HG03457 (cell line): Measurements from ENCODE around the gene CNTN4.

Experiments used
- ATAC-seq: cut with Tn5 transposase; IDR thresholded peaks from one replicate; pipeline ENCODE4 v1.9.1; 2021; ENCODE audit warnings: moderate number of reproducible peaks; ENCODE audit not compliant: unreplicated experiment

The CNTN4 gene

GRCh38 chr3:3013317-3014052, 914.8 kb downstream of the CNTN4 start:
- ATAC-seq: no peak

- peak; percentile 79 for ATAC-seq
Observed at GRCh38 chr3:3015185-3016089, 916.8 kb downstream of the CNTN4 start.

GRCh38 chr3:3016226-3016625, 917.6 kb downstream of the CNTN4 start:
- ATAC-seq: no peak

GRCh38 chr3:3020209-3020608, 921.5 kb downstream of the CNTN4 start:
- ATAC-seq: no peak

- ATAC-seq: no peak
Observed at GRCh38 chr3:3023111-3023745, 924.6 kb downstream of the CNTN4 start.

- peak; percentile 94 for ATAC-seq
Observed at GRCh38 chr3:3027976-3028567, 929.4 kb downstream of the CNTN4 start.

- no peak for ATAC-seq
Observed at GRCh38 chr3:3031326-3031725, 932.7 kb downstream of the CNTN4 start.

- ATAC-seq: no peak
Observed at GRCh38 chr3:3037156-3037555, 938.5 kb downstream of the CNTN4 start.

GRCh38 chr3:3038201-3038991, 939.7 kb downstream of the CNTN4 start:
- peak; percentile 57 for ATAC-seq

GRCh38 chr3:3053974-3054373, 955.3 kb downstream of the CNTN4 start:
- no peak for ATAC-seq

GRCh38 chr3:3059645-3060044, 961.0 kb downstream of the CNTN4 start:
- no peak for ATAC-seq

- ATAC-seq: no peak
Observed at GRCh38 chr3:3064297-3064696, 965.6 kb downstream of the CNTN4 start.

- no peak for ATAC-seq
Observed at GRCh38 chr3:3065876-3066275, 967.2 kb downstream of the CNTN4 start.

- ATAC-seq: no peak
Observed at GRCh38 chr3:3066378-3066777, 967.7 kb downstream of the CNTN4 start.

- ATAC-seq: no peak
Observed at GRCh38 chr3:3066910-3067309, 968.2 kb downstream of the CNTN4 start.

- ATAC-seq: no peak
Observed at GRCh38 chr3:3068358-3068881, 969.8 kb downstream of the CNTN4 start.

- no peak for ATAC-seq
Observed at GRCh38 chr3:3069723-3070122, 971.1 kb downstream of the CNTN4 start.

- ATAC-seq: no peak
Observed at GRCh38 chr3:3071136-3071535, 972.5 kb downstream of the CNTN4 start.

- no peak for ATAC-seq
Observed at GRCh38 chr3:3074551-3075257, 976.0 kb downstream of the CNTN4 start.

GRCh38 chr3:3080309-3080708, 981.6 kb downstream of the CNTN4 start:
- ATAC-seq: no peak
